Renal pelvis (tissue), 4 donors: Measurements from ENCODE around the gene CYP4Z1. TPM values are rescaled to one million over a fixed set of nuclear protein-coding genes. Genes with fewer than 3 reads are reported as not detected.
"Not testable (repeated sequence)": the region's sequence is repeated elsewhere in the genome, so short reads cannot be mapped to it uniquely, and the experiment has no call there.

ENCODE experiments used
- DNase-seq: peaks from one replicate; pipeline ENCODE4 v3.0.0-alpha.2; 2013
- polyA plus RNA-seq, 3 donors: library from polyadenylated mRNA; unstranded; fragments of 120-200 nt; gene quantifications; one replicate each; pipeline ENCODE4 v1.2.1, GENCODE V29; 2013; ENCODE audit not compliant: insufficient read length in 3 of 3

The CYP4Z1 gene
- polyA plus RNA-seq, 3 donors, result 0.30 to 0.43 (median 0.42) TPM

GRCh38 chr1:47124834-47125233, 57.8 kb downstream of the CYP4Z1 start:
- DNase-seq, result not testable (repeated sequence)

- DNase-seq, result not testable (repeated sequence)
These were observed 60.0 kb downstream of the CYP4Z1 start for GRCh38 chr1:47126997-47127396.

GRCh38 chr1:47128221-47128620, 61.2 kb downstream of the CYP4Z1 start:
- no peak for DNase-seq

GRCh38 chr1:47128854-47129253, 61.8 kb downstream of the CYP4Z1 start:
- not testable (repeated sequence) for DNase-seq

- DNase-seq, result not testable (repeated sequence)
These were observed 62.6 kb downstream of the CYP4Z1 start for GRCh38 chr1:47129489-47130230.

GRCh38 chr1:47132665-47133064, 65.6 kb downstream of the CYP4Z1 start:
- not testable (repeated sequence) for DNase-seq

GRCh38 chr1:47137198-47137597, 70.2 kb downstream of the CYP4Z1 start, which contains the start of gene CYP4A22:
Gene CYP4A22 (plus strand): TSS chr1:47137441. CDS start chr1:47137486, 45 bp downstream.
- no peak for DNase-seq

- DNase-seq, result no peak
These were observed 71.0 kb downstream of the CYP4Z1 start for GRCh38 chr1:47137925-47138615.

- not testable (repeated sequence) for DNase-seq
These were observed 73.3 kb downstream of the CYP4Z1 start for GRCh38 chr1:47140358-47140757.

- DNase-seq, result not testable (repeated sequence)
These were observed 76.6 kb downstream of the CYP4Z1 start for GRCh38 chr1:47143654-47144053.

GRCh38 chr1:47146495-47146894, 79.5 kb downstream of the CYP4Z1 start:
- DNase-seq, result not testable (repeated sequence)

GRCh38 chr1:47147047-47147785, 80.2 kb downstream of the CYP4Z1 start:
- DNase-seq, result no peak

GRCh38 chr1:47149162-47149561, 82.1 kb downstream of the CYP4Z1 start:
- not testable (repeated sequence) for DNase-seq

- not testable (repeated sequence) for DNase-seq
These were observed 89.4 kb downstream of the CYP4Z1 start for GRCh38 chr1:47156457-47156856.

- not testable (repeated sequence) for DNase-seq
These were observed 90.9 kb downstream of the CYP4Z1 start for GRCh38 chr1:47157957-47158356.

- no peak for DNase-seq
These were observed 93.7 kb downstream of the CYP4Z1 start for GRCh38 chr1:47160716-47161115.

- DNase-seq, result no peak
These were observed 94.4 kb downstream of the CYP4Z1 start for GRCh38 chr1:47161298-47162040.

GRCh38 chr1:47164552-47164951, 97.5 kb downstream of the CYP4Z1 start:
- no peak for DNase-seq
